HUES48 (cell line): ENCODE data around the gene PTPRCAP.

Experiments used
- H3K27ac ChIP-seq: one replicate; pipeline ENCODE4 v1.7.0; 2013; ENCODE audit warnings: low read depth, low read length, inconsistent platforms
- H3K27me3 ChIP-seq: 2 replicates; pipeline ENCODE4 v1.6.1; 2013; ENCODE audit warnings: mild to moderate bottlenecking, low read length; ENCODE audit not compliant: control insufficient read depth, insufficient read depth
- H3K36me3 ChIP-seq: 2 replicates; pipeline ENCODE4 v1.6.1; 2013; ENCODE audit warnings: low read length; ENCODE audit not compliant: control insufficient read depth, insufficient read depth
- H3K4me1 ChIP-seq: 2 replicates; pipeline ENCODE4 v1.6.1; 2013; ENCODE audit warnings: mild to moderate bottlenecking, low read length; ENCODE audit not compliant: control insufficient read depth, insufficient read depth
- H3K4me3 ChIP-seq: 2 replicates; pipeline ENCODE4 v1.5.1; 2013; ENCODE audit warnings: mild to moderate bottlenecking, low read depth, low read length
- H3K9ac ChIP-seq: 2 replicates; pipeline ENCODE4 v1.6.1; 2013; ENCODE audit warnings: mild to moderate bottlenecking, low read depth, low read length, moderate library complexity
- H3K9me3 ChIP-seq: 2 replicates; pipeline ENCODE4 v1.6.1; 2013; ENCODE audit warnings: low read length; ENCODE audit not compliant: control insufficient read depth, insufficient read depth

The PTPRCAP gene

GRCh38 chr11:67397986-67398660 lies 39.4 kb downstream of the PTPRCAP start:
- H3K9ac ChIP-seq = no peak overlapping the region
- no peaks in the 10 kb centered on the region for H3K27me3 ChIP-seq
- H3K4me1 ChIP-seq = peaks cover 9% of the 10 kb centered on the region; the same call in 1 of the 2 replicates
- H3K4me3 ChIP-seq = no peak overlapping the region
- peaks cover 56% of the 10 kb centered on the region for H3K36me3 ChIP-seq
- no peak overlapping the region for H3K27ac ChIP-seq
- H3K9me3 ChIP-seq = no peaks in the 10 kb centered on the region

DNA sequence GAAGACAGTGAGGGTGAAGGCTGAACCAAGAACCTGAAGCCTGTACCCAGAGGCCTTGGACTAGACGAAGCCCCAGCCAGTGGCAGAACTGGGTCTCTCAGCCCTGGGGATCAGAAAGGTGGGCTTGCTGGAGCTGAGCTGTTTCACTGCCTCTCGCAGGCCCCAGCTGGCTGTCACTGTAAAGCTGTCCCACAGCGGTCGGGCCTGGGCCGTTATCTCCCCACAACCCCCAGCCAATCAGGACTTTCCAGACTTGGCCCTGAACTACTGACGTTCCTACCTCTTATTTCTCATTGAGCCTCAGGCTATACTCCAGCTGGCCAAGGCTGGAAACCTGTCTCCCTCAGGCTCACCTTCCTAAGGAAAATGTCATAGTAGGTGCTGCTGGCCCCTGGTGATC lies 39.9 kb downstream of the PTPRCAP start:
- H3K36me3 ChIP-seq = peaks cover 56% of the 10 kb centered on the region
- H3K4me1 ChIP-seq = peaks cover 10% of the 10 kb centered on the region
- no peaks in the 10 kb centered on the region for H3K27me3 ChIP-seq
- no peak overlapping the region for H3K4me3 ChIP-seq
- H3K27ac ChIP-seq = peak overlapping the region; percentile 10
- no peak overlapping the region for H3K9ac ChIP-seq
- H3K9me3 ChIP-seq = no peaks in the 10 kb centered on the region

DNA sequence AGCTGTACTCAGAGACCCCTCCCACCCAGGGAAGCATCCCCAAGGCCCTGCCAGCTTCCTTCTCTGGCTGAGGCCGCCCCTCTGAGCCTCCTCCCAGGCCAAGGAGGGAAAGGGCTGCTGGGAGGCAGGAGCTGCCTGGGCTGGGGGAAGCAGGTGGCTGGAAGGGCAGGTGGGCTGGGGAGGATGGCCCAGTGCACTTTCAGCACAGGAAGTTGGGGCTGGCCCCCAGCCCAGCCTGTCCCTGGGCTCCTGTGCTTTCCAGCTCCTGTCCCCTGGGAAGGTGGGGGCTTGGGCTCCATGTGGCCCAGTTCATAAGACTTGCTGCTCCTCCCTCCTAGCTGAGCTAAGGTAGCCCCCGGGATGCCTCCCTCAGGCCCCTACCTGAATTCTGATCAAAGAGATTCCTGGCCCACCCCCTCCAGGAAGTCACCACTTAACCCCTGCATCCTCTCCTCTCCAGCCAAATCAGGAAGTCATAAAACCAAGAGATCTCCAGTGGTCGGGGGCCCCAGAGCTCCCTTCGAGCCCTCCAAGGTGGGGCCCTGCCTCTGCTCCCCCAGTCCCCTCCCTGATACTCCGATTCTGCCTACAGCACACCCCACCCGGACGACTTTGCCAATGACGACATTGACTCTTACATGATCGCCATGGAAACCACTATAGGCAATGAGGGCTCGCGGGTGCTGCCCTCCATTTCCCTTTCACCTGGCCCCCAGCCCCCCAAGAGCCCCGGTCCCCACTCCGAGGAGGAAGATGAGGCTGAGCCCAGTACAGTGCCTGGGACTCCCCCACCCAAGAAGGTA lies 40.7 kb downstream of the PTPRCAP start:
- Histone ChIP-seq H3K27ac (peak overlapping the region; percentile 33), H3K9me3 (no peaks in the 10 kb centered on the region), H3K4me1 (peaks cover 11% of the 10 kb centered on the region; the same call in 1 of the 2 replicates), H3K36me3 (peaks cover 56% of the 10 kb centered on the region), H3K9ac (no peak overlapping the region), H3K4me3 (no peak overlapping the region), H3K27me3 (no peaks in the 10 kb centered on the region)

- Histone ChIP-seq H3K4me3 (no peak overlapping the region), H3K36me3 (peaks cover 56% of the 10 kb centered on the region), H3K27ac (no peak overlapping the region), H3K9me3 (no peaks in the 10 kb centered on the region), H3K27me3 (no peaks in the 10 kb centered on the region), H3K9ac (no peak overlapping the region), H3K4me1 (peaks cover 11% of the 10 kb centered on the region; the same call in 1 of the 2 replicates)
Observed at GRCh38 chr11:67396259-67396581, 41.3 kb downstream of the PTPRCAP start.

- H3K27ac ChIP-seq = no peak overlapping the region
- no peak overlapping the region for H3K9ac ChIP-seq
- no peaks in the 10 kb centered on the region for H3K9me3 ChIP-seq
- no peaks in the 10 kb centered on the region for H3K27me3 ChIP-seq
- peaks cover 56% of the 10 kb centered on the region for H3K36me3 ChIP-seq
- peaks cover 9% of the 10 kb centered on the region; the same call in 1 of the 2 replicates for H3K4me1 ChIP-seq
- no peak overlapping the region for H3K4me3 ChIP-seq
Observed at GRCh38 chr11:67395555-67396258, 41.8 kb downstream of the PTPRCAP start.

DNA sequence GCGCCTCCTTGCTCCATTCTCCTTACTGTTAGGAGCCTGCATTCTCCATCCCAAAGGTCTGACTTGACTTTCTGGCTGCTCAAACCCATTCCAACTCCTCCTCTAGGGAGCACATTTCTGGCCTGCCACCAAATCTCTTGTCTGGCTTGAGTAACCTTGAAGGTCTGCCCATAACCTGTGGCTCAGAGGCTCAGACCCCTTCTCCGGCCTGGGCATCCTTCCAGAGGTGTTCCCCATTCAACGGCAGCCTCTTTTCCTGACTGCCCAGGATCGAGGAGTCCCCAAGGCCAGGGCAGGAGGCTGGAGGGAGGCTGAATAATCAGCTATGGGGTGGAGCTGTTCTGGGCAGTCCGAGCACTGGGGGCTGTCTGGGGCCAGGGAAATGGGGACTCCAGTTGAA lies 43.5 kb downstream of the PTPRCAP start:
- peaks cover 43% of the 10 kb centered on the region for H3K36me3 ChIP-seq
- no peak overlapping the region for H3K9ac ChIP-seq
- H3K27me3 ChIP-seq = no peaks in the 10 kb centered on the region
- peaks cover 6% of the 10 kb centered on the region; the same call in 1 of the 2 replicates for H3K4me1 ChIP-seq
- no peak overlapping the region for H3K27ac ChIP-seq
- H3K4me3 ChIP-seq = no peak overlapping the region
- H3K9me3 ChIP-seq = no peaks in the 10 kb centered on the region

DNA sequence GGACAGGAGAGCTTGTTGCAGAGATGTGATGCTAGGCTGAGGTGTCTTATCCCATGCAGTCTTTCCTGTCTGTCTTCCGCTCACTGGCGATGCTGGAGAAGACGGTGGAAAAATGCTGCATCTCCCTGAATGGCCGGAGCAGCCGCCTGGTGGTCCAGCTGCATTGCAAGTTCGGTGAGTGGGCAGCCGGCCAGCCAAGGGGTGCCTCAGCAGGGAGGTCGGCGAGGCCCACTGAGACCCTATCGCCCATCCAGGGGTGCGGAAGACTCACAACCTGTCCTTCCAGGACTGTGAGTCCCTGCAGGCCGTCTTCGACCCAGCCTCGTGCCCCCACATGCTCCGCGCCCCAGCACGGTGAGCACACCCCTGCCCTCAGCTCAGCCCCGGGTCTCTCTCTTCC lies 44.0 kb downstream of the PTPRCAP start:
- no peak overlapping the region for H3K9ac ChIP-seq
- no peak overlapping the region for H3K27ac ChIP-seq
- no peaks in the 10 kb centered on the region for H3K27me3 ChIP-seq
- H3K4me1 ChIP-seq = peaks cover 6% of the 10 kb centered on the region; the same call in 1 of the 2 replicates
- H3K9me3 ChIP-seq = no peaks in the 10 kb centered on the region
- no peak overlapping the region for H3K4me3 ChIP-seq
- H3K36me3 ChIP-seq = peaks cover 37% of the 10 kb centered on the region

GRCh38 chr11:67392183-67392715 lies 45.2 kb downstream of the PTPRCAP start:
- Histone ChIP-seq H3K4me3 (peak overlapping the region; percentile 88), H3K4me1 (peaks cover 10% of the 10 kb centered on the region), H3K27ac (no peak overlapping the region), H3K36me3 (peaks cover 25% of the 10 kb centered on the region), H3K9me3 (no peaks in the 10 kb centered on the region), H3K9ac (peak overlapping the region; percentile 66; the same call in 1 of the 2 replicates), H3K27me3 (no peaks in the 10 kb centered on the region)

DNA sequence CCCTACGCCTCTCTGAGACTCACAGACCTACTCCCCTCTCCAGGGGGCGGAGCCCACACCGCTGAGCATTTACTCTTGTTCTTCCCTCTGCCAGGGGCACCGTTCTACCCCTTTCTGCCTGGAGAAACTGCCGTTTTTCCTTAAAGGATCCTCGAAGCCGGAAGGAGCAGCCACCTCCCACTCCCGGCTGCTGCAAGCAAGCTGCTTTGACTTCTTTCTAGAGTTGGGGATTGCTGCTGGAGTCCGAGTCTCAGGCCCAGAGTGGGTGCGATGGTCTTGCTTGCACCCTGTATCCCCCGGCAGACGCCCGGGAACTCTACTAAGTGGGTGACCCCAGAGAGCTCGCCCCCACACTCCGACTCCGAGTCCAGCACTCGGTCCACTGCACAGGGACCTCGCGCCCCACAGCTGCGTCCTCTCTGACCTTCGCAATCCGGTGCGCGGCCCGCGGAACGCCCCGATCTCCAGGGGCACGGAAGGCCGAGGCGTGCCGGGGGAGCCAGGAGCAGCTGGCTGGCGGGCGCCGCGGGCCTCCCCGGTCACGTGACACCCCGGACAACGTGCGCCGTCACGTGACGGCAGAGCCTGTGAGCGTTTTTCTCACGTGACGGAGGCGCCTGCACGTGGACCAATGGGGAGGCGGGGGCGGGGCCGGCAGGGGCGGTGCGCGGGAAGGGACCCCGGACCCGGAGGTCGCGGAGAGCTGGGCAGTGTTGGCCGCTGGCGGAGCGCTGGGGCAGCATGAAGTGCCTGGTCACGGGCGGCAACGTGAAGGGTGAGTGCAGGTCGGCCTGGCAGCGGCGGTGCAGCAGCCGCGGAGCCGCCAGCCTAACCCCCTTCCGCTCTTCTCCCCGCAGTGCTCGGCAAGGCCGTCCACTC lies 45.9 kb downstream of the PTPRCAP start, which contains the start of gene RAD9A:
Gene RAD9A, plus strand, starts transcription at position 683 of the 879 bp plus-strand sequence. Its CDS starts 59 bp downstream, at position 742.
- Histone ChIP-seq H3K27me3 (no peaks in the 10 kb centered on the region), H3K36me3 (peaks cover 24% of the 10 kb centered on the region), H3K4me3 (peak within 1 kb of the TSS; percentile 88), H3K9ac (peak within 1 kb of the TSS; percentile 86), H3K9me3 (no peaks in the 10 kb centered on the region), H3K27ac (peak within 1 kb of the TSS; percentile 68), H3K4me1 (peaks cover 16% of the 10 kb centered on the region)

- H3K4me3 ChIP-seq = peak overlapping the region; percentile 88
Observed at GRCh38 chr11:67390947-67391303, 46.6 kb downstream of the PTPRCAP start.

More at GRCh38 chr11:67390947-67391303, 46.6 kb downstream of the PTPRCAP start:
- H3K9me3 ChIP-seq = no peaks in the 10 kb centered on the region
- peak overlapping the region; percentile 68 for H3K27ac ChIP-seq
- peak overlapping the region; percentile 86 for H3K9ac ChIP-seq
- H3K4me1 ChIP-seq = peaks cover 16% of the 10 kb centered on the region
- H3K36me3 ChIP-seq = peaks cover 20% of the 10 kb centered on the region
- no peaks in the 10 kb centered on the region for H3K27me3 ChIP-seq
